GM19324 (cell line): ENCODE results near the gene PPM1H.
"Not testable (repeated sequence)": the region's sequence is repeated elsewhere in the genome, so short reads cannot be mapped to it uniquely, and the experiment has no call there.

ENCODE experiments used
- ATAC-seq: cut with Tn5 transposase; IDR thresholded peaks from one replicate; pipeline ENCODE4 v1.9.1; 2021; ENCODE audit warnings: mild to moderate bottlenecking, moderate library complexity; ENCODE audit not compliant: unreplicated experiment, low FRiP score

The PPM1H gene

DNA sequence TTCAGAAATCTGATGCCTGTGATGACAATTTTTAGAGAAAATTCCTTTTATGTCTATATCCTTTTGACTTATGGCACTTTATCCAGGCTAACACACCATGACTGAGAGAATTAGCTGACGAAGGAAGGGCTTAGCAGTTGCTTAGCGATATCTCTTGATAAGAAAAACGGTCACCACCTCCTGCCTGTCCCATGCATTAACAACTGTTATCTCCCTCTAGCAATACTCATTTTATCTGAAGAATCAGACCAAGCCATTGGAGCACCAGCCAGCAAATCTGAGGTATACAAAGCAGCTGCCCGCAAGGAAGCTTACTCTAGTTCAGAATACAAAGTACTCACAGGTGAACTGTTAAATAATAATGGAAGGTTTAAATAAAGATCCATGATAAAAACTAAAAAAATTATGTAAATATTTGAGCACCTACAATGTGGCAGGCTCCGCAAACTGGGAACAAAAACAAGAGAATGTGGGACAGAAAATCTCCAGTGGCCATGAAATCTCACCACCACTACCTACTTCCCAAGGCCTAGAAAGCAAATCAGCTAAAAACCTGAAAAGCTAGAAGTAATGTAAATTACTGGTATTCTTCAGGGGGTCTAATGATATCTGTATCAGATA lies 24.3 kb downstream of the PPM1H start:
- ATAC-seq = no peak

DNA sequence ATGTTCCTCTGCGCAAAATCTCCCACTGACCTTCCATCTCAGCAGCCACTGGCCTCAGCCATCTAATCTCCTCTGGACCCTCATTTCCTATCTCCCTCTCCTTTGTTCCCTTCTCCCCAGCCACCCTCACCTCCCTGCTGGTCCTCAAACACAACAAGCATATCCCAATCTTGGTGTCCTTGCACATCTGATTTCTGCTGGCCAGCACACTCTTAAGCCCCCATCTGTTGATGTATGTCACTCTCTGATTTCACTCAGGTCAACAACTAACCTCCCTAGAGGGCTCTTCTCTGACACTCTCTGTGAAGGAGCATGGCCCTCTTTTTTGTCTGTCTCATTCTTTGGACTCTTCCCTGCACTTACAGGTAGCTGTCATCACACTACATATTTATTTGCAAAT lies 25.6 kb downstream of the PPM1H start:
- no peak for ATAC-seq

DNA sequence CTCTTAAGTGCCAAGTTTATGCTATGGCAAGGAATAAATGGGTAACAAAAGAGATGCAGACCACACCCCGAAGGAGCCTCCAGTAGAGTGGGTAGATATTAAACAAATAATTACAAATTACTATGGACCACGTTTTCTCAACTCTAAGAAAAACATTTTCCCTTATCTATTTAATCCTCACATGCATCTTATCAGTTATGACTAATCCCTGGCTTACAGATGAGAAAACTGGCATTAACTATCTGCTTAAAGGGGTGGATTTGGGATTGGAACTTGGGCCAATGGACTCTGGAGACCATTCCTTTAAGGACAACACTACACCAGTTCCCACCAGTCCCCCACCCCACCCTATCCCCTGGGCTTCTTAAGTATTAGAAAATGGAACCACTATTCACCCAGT lies 26.3 kb downstream of the PPM1H start:
- no peak for ATAC-seq

- ATAC-seq = no peak
Observed at GRCh38 chr12:62907561-62907960, 27.4 kb downstream of the PPM1H start.

DNA sequence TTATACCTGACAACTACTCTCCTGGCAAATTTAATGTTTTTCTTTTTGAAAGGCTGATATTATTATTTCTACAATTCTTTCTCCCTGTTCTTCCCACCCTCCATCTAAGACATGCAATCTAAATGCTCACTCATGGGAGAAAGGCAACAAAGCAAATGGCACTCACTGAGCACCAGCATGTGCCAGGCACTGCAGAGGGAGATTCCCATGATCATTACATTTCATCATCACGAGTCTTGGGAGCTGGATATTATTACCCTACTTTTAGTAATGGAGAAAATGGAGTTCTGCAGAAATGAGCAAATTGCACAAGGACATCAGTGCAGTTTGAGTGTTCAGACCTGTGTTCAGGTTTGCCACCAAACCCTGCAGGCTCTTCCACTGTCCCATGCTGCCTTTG lies 27.9 kb downstream of the PPM1H start:
- no peak for ATAC-seq

DNA sequence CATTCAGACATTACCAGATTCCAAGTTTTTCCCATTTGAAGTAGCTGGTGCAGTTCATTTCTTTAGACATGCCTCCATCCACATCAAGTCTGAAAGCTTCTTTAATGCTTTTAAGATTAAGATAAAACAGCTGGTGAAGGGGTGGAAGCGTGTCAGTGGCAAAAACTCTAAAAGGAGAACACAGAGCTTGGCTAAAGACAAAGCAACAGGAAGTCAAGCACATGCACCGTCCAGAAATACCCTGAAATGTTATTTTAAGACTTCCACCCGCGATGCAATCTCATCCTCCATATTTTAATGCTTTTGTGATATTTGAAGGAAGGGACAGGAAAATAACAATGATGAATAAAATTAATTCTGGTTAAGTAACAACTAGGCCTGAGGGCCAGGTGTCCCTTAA lies 31.8 kb downstream of the PPM1H start:
- ATAC-seq = no peak

DNA sequence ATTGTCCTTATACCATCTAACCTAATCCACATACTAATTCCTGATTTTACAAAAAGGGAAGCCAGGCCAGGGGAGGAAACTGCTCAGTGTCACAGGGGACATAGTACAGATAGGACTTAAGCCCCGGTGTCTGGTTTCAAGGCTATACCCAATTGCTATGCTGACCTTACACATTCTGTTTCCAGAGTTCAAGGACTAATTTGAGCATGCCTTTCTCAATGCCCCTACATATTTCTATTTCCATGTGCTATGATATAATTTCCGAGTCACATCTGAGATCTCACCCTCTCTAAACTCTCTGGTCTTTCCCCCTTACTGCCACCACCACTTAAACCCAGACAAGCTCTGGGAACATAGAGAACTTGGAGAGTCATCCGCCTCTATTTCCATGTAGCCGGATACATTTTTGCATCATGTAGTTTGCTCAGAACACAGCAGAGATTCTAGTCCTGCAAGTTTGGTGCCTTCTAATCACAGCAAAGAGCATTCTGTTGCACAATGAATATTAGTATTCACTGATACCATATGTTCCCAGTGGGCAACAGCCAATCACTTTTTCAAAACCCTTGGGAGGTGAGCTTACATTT lies 34.2 kb downstream of the PPM1H start:
- no peak for ATAC-seq

DNA sequence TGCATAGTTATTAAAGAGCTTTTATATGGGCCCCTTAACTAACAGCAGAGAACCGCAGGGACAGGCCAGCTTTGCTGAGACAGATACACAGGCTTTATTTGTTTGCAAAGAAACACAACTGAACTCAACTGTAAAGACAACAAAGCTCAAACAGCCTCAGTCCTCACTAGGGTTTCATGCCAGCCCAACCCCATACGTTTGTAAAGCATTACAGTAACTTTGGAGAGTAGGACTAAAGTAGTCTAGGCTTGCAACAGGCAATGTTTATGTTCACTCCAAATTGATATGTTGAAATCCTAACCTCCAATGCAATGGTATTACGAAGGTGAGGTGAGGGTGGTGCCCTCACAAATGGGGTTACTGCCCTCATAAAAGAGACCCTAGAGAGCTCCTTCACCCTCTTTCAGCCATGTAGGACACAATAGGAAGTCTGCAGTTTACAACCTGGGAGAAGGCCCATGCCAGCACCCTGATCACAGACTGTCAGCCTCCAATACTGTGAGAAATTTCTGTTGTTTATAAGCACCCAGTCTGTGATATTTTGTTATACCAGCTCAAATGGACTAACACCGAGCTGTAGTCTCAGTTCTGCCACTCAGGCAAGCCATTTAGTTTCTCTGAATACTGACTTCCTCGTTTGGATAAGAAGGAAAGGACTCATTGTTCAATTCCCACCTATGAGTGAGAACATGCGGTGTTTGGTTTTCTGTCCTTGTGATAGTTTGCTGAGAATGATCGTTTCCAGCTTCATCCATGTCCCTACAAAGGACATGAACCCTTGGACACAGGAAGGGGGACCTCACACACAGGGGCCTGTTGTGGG lies 35.2 kb downstream of the PPM1H start:
- no peak for ATAC-seq

DNA sequence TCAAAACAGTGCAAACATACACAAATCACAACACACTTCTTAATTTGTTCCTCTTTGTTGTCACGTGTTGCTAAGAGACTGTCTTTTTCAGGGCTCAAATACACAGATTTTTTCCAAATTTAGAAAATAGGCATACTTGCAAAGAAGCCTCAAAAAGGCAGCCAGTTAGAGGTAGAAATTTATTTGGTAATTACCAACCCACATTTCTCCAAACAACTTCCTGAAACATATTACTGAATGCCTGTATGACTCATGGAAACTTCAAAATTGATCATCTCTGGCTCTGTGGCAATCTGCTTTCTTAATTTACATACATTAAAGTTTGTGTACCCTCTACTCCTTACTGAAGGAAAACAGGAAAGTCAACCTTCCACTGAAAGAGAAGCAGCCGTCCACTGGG lies 36.4 kb downstream of the PPM1H start:
- no peak for ATAC-seq

- ATAC-seq = no peak
Observed at GRCh38 chr12:62895351-62895877, 39.5 kb downstream of the PPM1H start.

- ATAC-seq = no peak
Observed at GRCh38 chr12:62893276-62893675, 41.7 kb downstream of the PPM1H start.

- no peak for ATAC-seq
Observed at GRCh38 chr12:62891805-62892549, 43.0 kb downstream of the PPM1H start.

GRCh38 chr12:62888454-62889110 lies 46.4 kb downstream of the PPM1H start:
- ATAC-seq = no peak

GRCh38 chr12:62886796-62887195 lies 48.2 kb downstream of the PPM1H start:
- ATAC-seq = no peak

- ATAC-seq = no peak
Observed at GRCh38 chr12:62885242-62885641, 49.7 kb downstream of the PPM1H start.

GRCh38 chr12:62884832-62885231 lies 50.1 kb downstream of the PPM1H start:
- not testable (repeated sequence) for ATAC-seq

DNA sequence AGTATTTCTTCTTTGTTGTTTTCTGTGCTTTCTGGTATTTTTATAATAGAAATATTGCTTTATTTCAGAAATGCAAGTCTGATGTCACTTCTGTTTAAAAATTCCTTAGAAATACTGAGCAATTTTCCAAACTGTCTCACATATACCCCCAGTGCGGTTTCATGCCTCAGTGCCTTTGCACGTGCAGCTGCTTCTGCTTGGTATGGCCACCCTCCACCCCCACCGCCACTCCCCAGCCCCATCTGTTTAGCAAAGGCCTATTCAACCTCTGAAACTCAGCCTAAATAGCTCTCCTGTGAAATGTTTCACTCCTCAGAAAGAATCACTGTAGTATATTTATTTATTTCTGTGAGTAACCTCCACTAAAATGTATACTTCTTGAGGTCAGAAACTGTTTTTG lies 52.3 kb downstream of the PPM1H start:
- no peak for ATAC-seq

DNA sequence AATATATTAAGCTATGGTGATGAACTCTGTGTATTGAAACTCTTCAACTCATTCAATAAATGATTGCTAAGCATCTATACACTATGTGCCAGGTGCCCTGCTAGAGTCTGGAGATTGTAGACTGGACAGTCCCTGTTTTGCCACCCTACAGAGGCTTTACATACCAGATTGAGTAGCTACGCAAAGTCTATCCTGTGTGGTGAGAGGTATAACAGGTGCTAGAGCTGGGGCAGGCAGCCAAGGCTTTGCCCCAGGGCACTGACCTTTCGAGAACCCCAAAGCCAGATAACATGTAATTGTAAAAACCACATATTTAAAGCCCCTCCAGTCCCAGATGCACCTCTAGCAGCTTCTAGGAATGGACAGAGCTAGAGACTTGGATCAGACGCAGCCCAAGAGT lies 52.8 kb downstream of the PPM1H start:
- no peak for ATAC-seq

GRCh38 chr12:62879691-62880090 lies 55.3 kb downstream of the PPM1H start:
- ATAC-seq = no peak

DNA sequence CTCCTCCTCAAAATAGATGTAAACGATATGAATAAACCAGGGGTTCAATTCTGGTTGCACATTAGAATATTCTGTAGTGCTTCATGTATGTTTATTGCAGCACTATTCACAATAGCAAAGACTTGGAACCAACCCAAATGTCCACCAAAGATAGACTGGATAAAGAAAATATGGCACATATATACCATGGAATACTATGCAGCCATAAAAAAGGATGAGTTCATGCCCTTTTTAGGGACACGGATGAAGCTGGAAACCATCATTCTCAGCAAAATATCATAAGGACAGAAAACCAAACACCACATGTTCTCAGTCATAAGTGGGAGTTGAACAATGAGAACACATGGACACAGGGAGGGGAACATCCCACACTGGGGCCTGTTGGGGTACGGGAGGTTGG lies 55.7 kb downstream of the PPM1H start:
- ATAC-seq = not testable (repeated sequence)
